Liver (tissue), 9 donors: Measurements from ENCODE around the gene EVC. TPM values are rescaled to one million over a fixed set of nuclear protein-coding genes. Genes with fewer than 3 reads are reported as not detected.

Experiments used
- DNase-seq: peaks from one replicate; pipeline ENCODE4 v3.0.0-alpha.2; 2017; ENCODE audit warnings: low spot score
- H3K27ac ChIP-seq, 2 donors: one replicate each; pipeline ENCODE4 v1.7.0; 2013; ENCODE audit warnings: inconsistent platforms in 2 of 2, low read length in 2 of 2, control low read depth in 1 of 2, low read depth in 1 of 2, mild to moderate bottlenecking in 1 of 2
- H3K27me3 ChIP-seq, 4 donors: one replicate each; pipeline versions ENCODE4 v1.6.1 to v1.7.0; 2013; ENCODE audit warnings: low read length in 3 of 4, inconsistent platforms in 1 of 4, mild to moderate bottlenecking in 1 of 4, moderate library complexity in 1 of 4; ENCODE audit not compliant: control insufficient read depth in 4 of 4, insufficient read depth in 4 of 4
- H3K36me3 ChIP-seq, 4 donors: one replicate each; pipeline versions ENCODE4 v1.6.1 to v1.7.0; 2013; ENCODE audit warnings: low read length in 3 of 4, mild to moderate bottlenecking in 3 of 4, low read depth in 1 of 4, moderate library complexity in 1 of 4; ENCODE audit not compliant: control insufficient read depth in 4 of 4, insufficient read depth in 3 of 4
- H3K4me1 ChIP-seq, 4 donors: one replicate each; pipeline versions ENCODE4 v1.6.1 to v1.7.0; 2013; ENCODE audit warnings: low read length in 3 of 4, mild to moderate bottlenecking in 3 of 4, moderate library complexity in 1 of 4; ENCODE audit not compliant: control insufficient read depth in 4 of 4, insufficient read depth in 4 of 4
- H3K4me3 ChIP-seq, 3 donors: one replicate each; pipeline versions ENCODE4 v1.6.1 to v1.7.0; 2013; ENCODE audit warnings: low read length in 3 of 3, control low read depth in 1 of 3, low read depth in 1 of 3, mild to moderate bottlenecking in 1 of 3
- H3K9ac ChIP-seq, 2 donors: one replicate each; pipeline ENCODE4 v1.7.0; 2013; ENCODE audit warnings: low read length in 2 of 2, mild to moderate bottlenecking in 2 of 2, moderate library complexity in 2 of 2, control low read depth in 1 of 2, low read depth in 1 of 2
- H3K9me3 ChIP-seq, 4 donors: one replicate each; pipeline versions ENCODE4 v1.6.1 to v1.7.0; 2013; ENCODE audit warnings: low read length in 3 of 4; ENCODE audit not compliant: control insufficient read depth in 4 of 4
- ATF3 ChIP-seq: IDR thresholded peaks from 2 replicates; pipeline ENCODE4 v1.6.1; 2016; ENCODE audit warnings: antibody characterized with exemption
- CTCF ChIP-seq: fragments of 150-350 bp; IDR thresholded peaks from 2 replicates; pipeline ENCODE4 v1.5.1; 2017; ENCODE audit warnings: improper control_type of control experiment, low read depth, low read length; ENCODE audit not compliant: missing input control
- EGR1 ChIP-seq, 2 donors: IDR thresholded peaks; 2 replicates each; pipeline ENCODE4 v1.6.1; 2016 to 2018; ENCODE audit warnings: antibody characterized with exemption in 2 of 2, low read depth in 2 of 2
- FOXA1 ChIP-seq: IDR thresholded peaks from 2 replicates; pipeline ENCODE4 v1.6.1; 2016; ENCODE audit warnings: antibody characterized with exemption
- FOXA2 ChIP-seq: IDR thresholded peaks from 2 replicates; pipeline ENCODE4 v1.6.1; 2016; ENCODE audit warnings: antibody characterized with exemption
- GABPA ChIP-seq, 2 donors: IDR thresholded peaks in 1 of 2; conservative IDR thresholded peaks in 1 of 2; 2 replicates each; pipeline ENCODE4 v1.6.1; 2016; ENCODE audit warnings: antibody characterized with exemption in 2 of 2, mild to moderate bottlenecking in 1 of 2, moderate library complexity in 1 of 2
- HNF4G ChIP-seq: IDR thresholded peaks from 2 replicates; pipeline ENCODE4 v1.6.1; 2016; ENCODE audit warnings: antibody characterized with exemption
- JUND ChIP-seq, 2 donors: IDR thresholded peaks; 2 replicates each; pipeline ENCODE4 v1.6.1; 2016; ENCODE audit warnings: antibody characterized with exemption in 2 of 2
- MAX ChIP-seq: IDR thresholded peaks from 2 replicates; pipeline ENCODE4 v1.6.1; 2016; ENCODE audit warnings: antibody characterized with exemption
- NR2F2 ChIP-seq: IDR thresholded peaks from 2 replicates; pipeline ENCODE4 v1.6.1; 2016; ENCODE audit warnings: antibody characterized with exemption
- RAD21 ChIP-seq, 2 donors: IDR thresholded peaks; 2 replicates each; pipeline ENCODE4 v1.6.1; 2016; ENCODE audit warnings: antibody characterized with exemption in 2 of 2, mild to moderate bottlenecking in 2 of 2
- REST ChIP-seq: IDR thresholded peaks from 2 replicates; pipeline ENCODE4 v1.6.1; 2016; ENCODE audit warnings: antibody characterized with exemption, mild to moderate bottlenecking
- RXRA ChIP-seq, 2 donors: IDR thresholded peaks; 2 replicates each; pipeline ENCODE4 v1.6.1; 2017 to 2018; ENCODE audit warnings: antibody characterized with exemption in 2 of 2, mild to moderate bottlenecking in 1 of 2
- SP1 ChIP-seq: IDR thresholded peaks from 2 replicates; pipeline ENCODE4 v1.6.1; 2018; ENCODE audit warnings: antibody characterized with exemption, mild to moderate bottlenecking
- TAF1 ChIP-seq: conservative IDR thresholded peaks from 2 replicates; pipeline ENCODE4 v1.6.1; 2016; ENCODE audit warnings: antibody characterized with exemption, mild to moderate bottlenecking
- YY1 ChIP-seq: IDR thresholded peaks from 2 replicates; pipeline ENCODE4 v1.6.1; 2016; ENCODE audit warnings: antibody characterized with exemption, mild to moderate bottlenecking
- ZBTB33 ChIP-seq: IDR thresholded peaks from 2 replicates; pipeline ENCODE4 v1.6.1; 2016; ENCODE audit warnings: antibody characterized with exemption
- WGBS: extraction: QIAGEN DNeasy Blood & Tissue Kit; methylation state at CpG from one replicate; pipeline ENCODE4 v1.1.7; 2013; 5-methylcytosine and 5-hydroxymethylcytosine counted together
- polyA plus RNA-seq, 2 donors: library from polyadenylated mRNA; stranded (reverse) in 1 of 2; unstranded in 1 of 2; fragments of 200-250 nt in 1 of 2; fragments of >200 nt in 1 of 2; fragmentation: Nextera tagmentation in 1 of 2; extraction: Ambion mirVana in 1 of 2; gene quantifications; one replicate each; pipeline versions ENCODE4 v1.2.1 to v1.2.3, GENCODE V29; 2013 to 2015
- total RNA-seq, 2 donors: library from RNA; depleted of rRNA; stranded (reverse); fragments of >200 nt; gene quantifications; one replicate each; pipeline ENCODE4 v1.2.3, GENCODE V29; 2014
- donor health status: healthy.
- donor health status: healthy.
- donor health status: healthy.
- donor health status: healthy.
- donor health status: healthy.

The EVC gene
- total and polyA plus RNA-seq, 4 donors: 0.76 to 10.9 (median 3.2) TPM

GRCh38 chr4:5823542-5824211, 112.7 kb downstream of the EVC start (continued):
- no peak for TF ChIP-seq CTCF
- TF ChIP-seq RXRA (IDR thresholded peaks at IDR 0.05): no peak
- TF ChIP-seq EGR1 (IDR thresholded peaks at IDR 0.05; ENCODE audit: low read depth in 2 of 2): no peak
- TF ChIP-seq RAD21 (IDR thresholded peaks at IDR 0.05): no peak
- TF ChIP-seq GABPA (IDR thresholded peaks at IDR 0.05 in 1 of 2, conservative IDR thresholded peaks at IDR 0.05 in 1 of 2): no peak
- no peak for TF ChIP-seq HNF4G
- TF ChIP-seq JUND (IDR thresholded peaks at IDR 0.05): no peak
- TF ChIP-seq FOXA2: no peak

- no peaks in the 10 kb centered on the region for H3K4me1 ChIP-seq
- no peaks in the 10 kb centered on the region for H3K9me3 ChIP-seq
- no peak overlapping the region for H3K4me3 ChIP-seq
- peaks cover 0 to 6% (median 0%) of the 10 kb centered on the region in 4 donors for H3K36me3 ChIP-seq
- DNase-seq: no peak
- no peaks in the 10 kb centered on the region for H3K27me3 ChIP-seq
- no peak overlapping the region for H3K9ac ChIP-seq
- 81% methylated on average over 7 of the region's 7 CpGs for WGBS
- no peak overlapping the region for H3K27ac ChIP-seq
- TF ChIP-seq RAD21 (IDR thresholded peaks at IDR 0.05) (no peak), ATF3 (no peak), SP1 (no peak), REST (no peak), FOXA1 (no peak), GABPA (IDR thresholded peaks at IDR 0.05 in 1 of 2, conservative IDR thresholded peaks at IDR 0.05 in 1 of 2) (no peak), NR2F2 (no peak), RXRA (IDR thresholded peaks at IDR 0.05) (no peak), ZBTB33 (no peak), HNF4G (no peak), YY1 (no peak), CTCF (no peak), FOXA2 (no peak), MAX (no peak), TAF1 (no peak)
Measured at GRCh38 chr4:5824227-5824626, 113.2 kb downstream of the EVC start.
